ENCODE data around the gene SPTBN2.

SPTBN2 gene

GRCh38 chr11:66665369-66665768 lies 63.6 kb downstream of the SPTBN2 start:
- no peak overlapping the region for H3K4ac ChIP-seq (ENCODE audit: low read depth in 1 of 2, low read length in 2 of 2)
- no peak overlapping the region for H4K8ac ChIP-seq (ENCODE audit: low read length)
- H3K79me1 ChIP-seq (replicated peaks; ENCODE audit: low read length, poor library complexity, severe bottlenecking), result peaks cover 25% of the 10 kb centered on the region
- no peak overlapping the region for H2BK5ac ChIP-seq (ENCODE audit: low read depth, low read length, poor library complexity, severe bottlenecking)
- no peak overlapping the region for H3K4me2 ChIP-seq (ENCODE audit: low read length, poor library complexity, severe bottlenecking)
- no peak overlapping the region for H3K14ac ChIP-seq (ENCODE audit: low read length in 2 of 2)
- no peak overlapping the region for H3K23ac ChIP-seq (ENCODE audit: low read length in 2 of 2)
- WGBS, result 97% methylated on average over 7 of the region's 11 CpGs
- H2BK12ac ChIP-seq (ENCODE audit: low read length in 2 of 2), result no peak overlapping the region
- H3K4me3 ChIP-seq (ENCODE audit: insufficient read depth in 1 of 2, low read depth in 1 of 2, low read length in 2 of 2), result no peak overlapping the region
- no peak overlapping the region for H2BK15ac ChIP-seq (ENCODE audit: low read depth, poor library complexity, severe bottlenecking)
- no peak for DNase-seq
- no peak overlapping the region for H3K27ac ChIP-seq (ENCODE audit: low read length, poor library complexity, severe bottlenecking)
- H3K27me3 ChIP-seq (ENCODE audit: control insufficient read depth in 1 of 2, insufficient read depth in 1 of 2, low read length in 2 of 2), result no peaks in the 10 kb centered on the region
- peaks cover 34 to 80% of the 10 kb centered on the region in 2 experiments for H3K36me3 ChIP-seq (ENCODE audit: control insufficient read depth in 1 of 2, insufficient read depth in 2 of 2, low read depth in 1 of 2, low read length in 2 of 2)
- no peak overlapping the region for H3K9ac ChIP-seq (ENCODE audit: low read length)
- H3K4me1 ChIP-seq (ENCODE audit: control insufficient read depth, insufficient read depth, low read depth, low read length), result no peaks in the 10 kb centered on the region
- no peak overlapping the region for H2BK120ac ChIP-seq (ENCODE audit: low read depth, low read length)
- H2AFZ ChIP-seq (ENCODE audit: low read depth, low read length), result no peak overlapping the region
- no peaks in the 10 kb centered on the region for H3K9me3 ChIP-seq (ENCODE audit: control insufficient read depth, low read length)
- no peak overlapping the region for H2AK5ac ChIP-seq (ENCODE audit: low read length, severe bottlenecking)
- no peak overlapping the region for H3K18ac ChIP-seq (ENCODE audit: low read depth in 1 of 2, low read length in 2 of 2)
- H4K91ac ChIP-seq (ENCODE audit: low read length), result no peak overlapping the region

- H3K4me1 ChIP-seq (ENCODE audit: control insufficient read depth, insufficient read depth, low read depth, low read length), result no peaks in the 10 kb centered on the region
- H3K27ac ChIP-seq (ENCODE audit: low read length, poor library complexity, severe bottlenecking), result no peak overlapping the region
- H3K4ac ChIP-seq (ENCODE audit: low read depth in 1 of 2, low read length in 2 of 2), result no peak overlapping the region
- H3K14ac ChIP-seq (ENCODE audit: low read length in 2 of 2), result no peak overlapping the region
- H3K36me3 ChIP-seq (ENCODE audit: control insufficient read depth in 1 of 2, insufficient read depth in 2 of 2, low read depth in 1 of 2, low read length in 2 of 2), result peaks cover 37 to 83% of the 10 kb centered on the region in 2 experiments
- DNase-seq, result no peak
- H3K79me1 ChIP-seq (replicated peaks; ENCODE audit: low read length, poor library complexity, severe bottlenecking), result peaks cover 25% of the 10 kb centered on the region
- no peak overlapping the region for H2BK120ac ChIP-seq (ENCODE audit: low read depth, low read length)
- no peaks in the 10 kb centered on the region for H3K27me3 ChIP-seq (ENCODE audit: control insufficient read depth in 1 of 2, insufficient read depth in 1 of 2, low read length in 2 of 2)
- no peak overlapping the region for H2BK5ac ChIP-seq (ENCODE audit: low read depth, low read length, poor library complexity, severe bottlenecking)
- H2BK15ac ChIP-seq (ENCODE audit: low read depth, poor library complexity, severe bottlenecking), result no peak overlapping the region
- no peak overlapping the region for H3K4me3 ChIP-seq (ENCODE audit: insufficient read depth in 1 of 2, low read depth in 1 of 2, low read length in 2 of 2)
- H4K8ac ChIP-seq (ENCODE audit: low read length), result no peak overlapping the region
- H3K23ac ChIP-seq (ENCODE audit: low read length in 2 of 2), result no peak overlapping the region
- no peak overlapping the region for H2AK5ac ChIP-seq (ENCODE audit: low read length, severe bottlenecking)
- H4K91ac ChIP-seq (ENCODE audit: low read length), result no peak overlapping the region
- H3K9me3 ChIP-seq (ENCODE audit: control insufficient read depth, low read length), result no peaks in the 10 kb centered on the region
- H3K4me2 ChIP-seq (ENCODE audit: low read length, poor library complexity, severe bottlenecking), result no peak overlapping the region
- no peak overlapping the region for H3K9ac ChIP-seq (ENCODE audit: low read length)
- H2AFZ ChIP-seq (ENCODE audit: low read depth, low read length), result no peak overlapping the region
- H3K18ac ChIP-seq (ENCODE audit: low read depth in 1 of 2, low read length in 2 of 2), result no peak overlapping the region
- H2BK12ac ChIP-seq (ENCODE audit: low read length in 2 of 2), result no peak overlapping the region
- WGBS, result no CpG with 5 or more reads among the region's 1 CpG
These were observed 65.2 kb downstream of the SPTBN2 start for GRCh38 chr11:66663741-66664296.

GRCh38 chr11:66659763-66660162 lies 69.3 kb downstream of the SPTBN2 start:
- no peak for DNase-seq
- H4K8ac ChIP-seq (ENCODE audit: low read length), result no peak overlapping the region
- no peak overlapping the region for H2BK120ac ChIP-seq (ENCODE audit: low read depth, low read length)
- no peak overlapping the region for H2BK15ac ChIP-seq (ENCODE audit: low read depth, poor library complexity, severe bottlenecking)
- 95% methylated on average over 2 of the region's 2 CpGs for WGBS
- no peak overlapping the region for H2AFZ ChIP-seq (ENCODE audit: low read depth, low read length)
- H3K9me3 ChIP-seq (ENCODE audit: control insufficient read depth, low read length), result no peaks in the 10 kb centered on the region
- H3K9ac ChIP-seq (ENCODE audit: low read length), result no peak overlapping the region
- H3K4ac ChIP-seq (ENCODE audit: low read depth in 1 of 2, low read length in 2 of 2), result no peak overlapping the region
- H3K27ac ChIP-seq (ENCODE audit: low read length, poor library complexity, severe bottlenecking), result no peak overlapping the region
- H3K4me3 ChIP-seq (ENCODE audit: insufficient read depth in 1 of 2, low read depth in 1 of 2, low read length in 2 of 2), result no peak overlapping the region
- no peak overlapping the region for H3K23ac ChIP-seq (ENCODE audit: low read length in 2 of 2)
- H2BK12ac ChIP-seq (ENCODE audit: low read length in 2 of 2), result no peak overlapping the region
- no peak overlapping the region for H2BK5ac ChIP-seq (ENCODE audit: low read depth, low read length, poor library complexity, severe bottlenecking)
- no peak overlapping the region for H3K4me2 ChIP-seq (ENCODE audit: low read length, poor library complexity, severe bottlenecking)
- no peak overlapping the region for H3K18ac ChIP-seq (ENCODE audit: low read depth in 1 of 2, low read length in 2 of 2)
- H2AK5ac ChIP-seq (ENCODE audit: low read length, severe bottlenecking), result no peak overlapping the region
- H3K14ac ChIP-seq (ENCODE audit: low read length in 2 of 2), result no peak overlapping the region
- no peak overlapping the region for H4K91ac ChIP-seq (ENCODE audit: low read length)
- H3K79me1 ChIP-seq (replicated peaks; ENCODE audit: low read length, poor library complexity, severe bottlenecking), result peaks cover 20% of the 10 kb centered on the region
- no peaks in the 10 kb centered on the region for H3K27me3 ChIP-seq (ENCODE audit: control insufficient read depth in 1 of 2, insufficient read depth in 1 of 2, low read length in 2 of 2)
- H3K4me1 ChIP-seq (ENCODE audit: control insufficient read depth, insufficient read depth, low read depth, low read length), result no peaks in the 10 kb centered on the region
- H3K36me3 ChIP-seq (ENCODE audit: control insufficient read depth in 1 of 2, insufficient read depth in 2 of 2, low read depth in 1 of 2, low read length in 2 of 2), result peaks cover 44 to 66% of the 10 kb centered on the region in 2 experiments

- Histone ChIP-seq H4K8ac (ENCODE audit: low read length) (no peak overlapping the region), H2BK15ac (ENCODE audit: low read depth, poor library complexity, severe bottlenecking) (no peak overlapping the region), H3K4me1 (ENCODE audit: control insufficient read depth, insufficient read depth, low read depth, low read length) (peaks cover 2% of the 10 kb centered on the region), H2BK120ac (ENCODE audit: low read depth, low read length) (no peak overlapping the region), H2AFZ (ENCODE audit: low read depth, low read length) (no peak overlapping the region), H3K27me3 (ENCODE audit: control insufficient read depth in 1 of 2, insufficient read depth in 1 of 2, low read length in 2 of 2) (no peaks in the 10 kb centered on the region), H3K9ac (ENCODE audit: low read length) (no peak overlapping the region), H3K18ac (ENCODE audit: low read depth in 1 of 2, low read length in 2 of 2) (no peak overlapping the region), H2BK12ac (ENCODE audit: low read length in 2 of 2) (no peak overlapping the region), H4K91ac (ENCODE audit: low read length) (no peak overlapping the region), H3K79me1 (replicated peaks; ENCODE audit: low read length, poor library complexity, severe bottlenecking) (peaks cover 8% of the 10 kb centered on the region), H3K23ac (ENCODE audit: low read length in 2 of 2) (no peak overlapping the region), H3K27ac (ENCODE audit: low read length, poor library complexity, severe bottlenecking) (no peak overlapping the region), H2AK5ac (ENCODE audit: low read length, severe bottlenecking) (no peak overlapping the region), H3K4me3 (ENCODE audit: insufficient read depth in 1 of 2, low read depth in 1 of 2, low read length in 2 of 2) (no peak overlapping the region), H3K36me3 (ENCODE audit: control insufficient read depth in 1 of 2, insufficient read depth in 2 of 2, low read depth in 1 of 2, low read length in 2 of 2) (peaks cover 54 to 65% of the 10 kb centered on the region in 2 experiments), H3K4me2 (ENCODE audit: low read length, poor library complexity, severe bottlenecking) (no peak overlapping the region), H3K9me3 (ENCODE audit: control insufficient read depth, low read length) (no peaks in the 10 kb centered on the region), H2BK5ac (ENCODE audit: low read depth, low read length, poor library complexity, severe bottlenecking) (no peak overlapping the region), H3K4ac (ENCODE audit: low read depth in 1 of 2, low read length in 2 of 2) (no peak overlapping the region), H3K14ac (ENCODE audit: low read length in 2 of 2) (no peak overlapping the region)
- DNase-seq, result no peak
- 100% methylated on average over 6 of the region's 6 CpGs for WGBS
These were observed 75.9 kb downstream of the SPTBN2 start for GRCh38 chr11:66653123-66653522.
